ENCODE measurements around the gene TSTD1. TPM values are rescaled to one million over a fixed set of nuclear protein-coding genes. Genes with fewer than 3 reads are reported as not detected.

TSTD1 gene
- total and polyA plus RNA-seq, 2 of the 8 experiments (the other 6 are each of a cell fraction or from before 2014, with no cell fraction given), result 60.9 to 314 TPM

GRCh38 chr1:161084597-161084988, 45.8 kb upstream of the TSTD1 start:
- CTCF ChIA-PET (ENCODE audit: partially characterized antibody), result interaction anchor here (1.1 to 11.9 kb wide), 4 partner anchors 12 to 43 kb away, joined by 3 to 156 read pairs (median 50); partner anchors contain the start of genes ARHGAP30 and KLHDC9

More at GRCh38 chr1:161084597-161084988, 45.8 kb upstream of the TSTD1 start:
- no peak overlapping the region for H2AK5ac ChIP-seq (ENCODE audit: low read depth, low read length)
- H3K56ac ChIP-seq (replicated peaks; ENCODE audit: insufficient read length, low read depth, low read length), result no peak overlapping the region
- POLR2A ChIA-PET (ENCODE audit: partially characterized antibody), result interaction anchor here (1.4 to 1.9 kb wide), 3 partner anchors 10 to 15 kb away, joined by 4 to 7 read pairs (median 5); partner anchors contain the start of genes ARHGAP30 and KLHDC9
- H3K23ac ChIP-seq (ENCODE audit: insufficient read length), result no peak overlapping the region
- H2BK15ac ChIP-seq (ENCODE audit: low read length), result no peak overlapping the region
- H2AFZ ChIP-seq (ENCODE audit: low read length), result no peak overlapping the region
- FAIRE-seq (no peak), DNase-seq (ENCODE audit: low read depth in 1 of 2, low spot score in 2 of 2) (no peak)
- H2BK20ac ChIP-seq (ENCODE audit: low read length), result no peak overlapping the region
- no peak overlapping the region for H2BK12ac ChIP-seq (ENCODE audit: low read depth, low read length)
- H3K27me3 ChIP-seq (replicated peaks in 1 of 4; ENCODE audit: control insufficient read depth in 3 of 4, extremely low read depth in 1 of 4, insufficient read depth in 3 of 4, low read length in 3 of 4), result no peaks in the 10 kb centered on the region
- H3K27ac ChIP-seq (ENCODE audit: low read depth, low read length), result no peak overlapping the region
- no peak overlapping the region for H3K4me2 ChIP-seq (ENCODE audit: insufficient read depth in 1 of 2, low read depth in 2 of 2, low read length in 2 of 2)
- no peaks in the 10 kb centered on the region for H3K36me3 ChIP-seq (ENCODE audit: control insufficient read depth in 2 of 4, insufficient read depth in 4 of 4, low read length in 3 of 4)
- no peak overlapping the region for H3K18ac ChIP-seq (ENCODE audit: extremely low read depth, low read length)
- no peak overlapping the region for H3K4me3 ChIP-seq (ENCODE audit: extremely low read depth in 1 of 4, insufficient read depth in 2 of 4, low read depth in 3 of 4, low read length in 4 of 4)
- H3K9me3 ChIP-seq (ENCODE audit: insufficient read depth in 2 of 2, low read depth in 1 of 2, low read length in 1 of 2), result no peaks in the 10 kb centered on the region
- no peak overlapping the region for H2BK5ac ChIP-seq (ENCODE audit: low read depth, low read length)
- no peak overlapping the region for H4K91ac ChIP-seq (replicated peaks; ENCODE audit: insufficient read length, low read length)
- H4K5ac ChIP-seq (ENCODE audit: insufficient read length, low read depth, low read length), result no peak overlapping the region
- 67% methylated on average over 1 of the region's 1 CpG; no CpG with 5 or more reads in 1 of the 2 experiments for WGBS, 2 experiments (ENCODE audit: extremely low coverage in 1 of 2, insufficient coverage in 1 of 2, insufficient read length in 1 of 2, insufficient replicate concordance in 2 of 2, low coverage in 1 of 2, low lambda C conversion rate in 2 of 2, missing lambda C conversion rate in 1 of 2)
- no peaks in the 10 kb centered on the region for H3K79me2 ChIP-seq (ENCODE audit: control insufficient read depth in 1 of 2, insufficient read depth in 2 of 2, low read length in 2 of 2)
- no peak overlapping the region for H3K4ac ChIP-seq (replicated peaks; ENCODE audit: insufficient read length, low read depth, low read length)
- no peak overlapping the region for H2BK120ac ChIP-seq (replicated peaks; ENCODE audit: low read depth, low read length)
- no peak overlapping the region for H3K9ac ChIP-seq (replicated peaks in 1 of 4; ENCODE audit: extremely low read depth in 1 of 4, low read depth in 3 of 4, low read length in 3 of 4)
- H3K23me2 ChIP-seq (ENCODE audit: low read depth, low read length), result peaks cover 2% of the 10 kb centered on the region; the same call in 1 of the 2 replicates
- no peaks in the 10 kb centered on the region for H3K79me1 ChIP-seq (ENCODE audit: low read depth, low read length)
- peaks cover 0 to 11% (median 0%) of the 10 kb centered on the region in 4 experiments; a peak in 4 of 7 replicates for H3K4me1 ChIP-seq (replicated peaks in 1 of 4; ENCODE audit: control insufficient read depth in 3 of 4, insufficient read depth in 4 of 4, low read length in 3 of 4)
- H3K14ac ChIP-seq (ENCODE audit: insufficient read length), result no peak overlapping the region
- no peaks in the 10 kb centered on the region for H4K20me1 ChIP-seq (replicated peaks in 1 of 2; ENCODE audit: control insufficient read depth in 1 of 2, insufficient read depth in 2 of 2, low read length in 2 of 2)
- H4K8ac ChIP-seq (ENCODE audit: extremely low read depth, insufficient read depth, low read length), result no peak overlapping the region

Data from H1 (cell line).